ENCODE data around the gene UNC93B1. TPM values are rescaled to one million over a fixed set of nuclear protein-coding genes. Genes with fewer than 3 reads are reported as not detected.

The UNC93B1 gene
- total RNA-seq, 1 donor from 2014 or later, result 0.86 TPM

- Mint-ChIP-seq H3K27ac (ENCODE audit: unreplicated experiment) (no peak overlapping the region), H3K9me3 (ENCODE audit: unreplicated experiment) (peaks cover 5% of the 10 kb centered on the region), H3K4me3 (ENCODE audit: unreplicated experiment) (no peak overlapping the region), H3K36me3 (ENCODE audit: unreplicated experiment) (no peaks in the 10 kb centered on the region), H3K4me1 (ENCODE audit: low read depth, unreplicated experiment) (peaks cover 6% of the 10 kb centered on the region), H3K27me3 (ENCODE audit: unreplicated experiment) (peaks cover 5% of the 10 kb centered on the region)
- TF ChIP-seq, protein P1, sequence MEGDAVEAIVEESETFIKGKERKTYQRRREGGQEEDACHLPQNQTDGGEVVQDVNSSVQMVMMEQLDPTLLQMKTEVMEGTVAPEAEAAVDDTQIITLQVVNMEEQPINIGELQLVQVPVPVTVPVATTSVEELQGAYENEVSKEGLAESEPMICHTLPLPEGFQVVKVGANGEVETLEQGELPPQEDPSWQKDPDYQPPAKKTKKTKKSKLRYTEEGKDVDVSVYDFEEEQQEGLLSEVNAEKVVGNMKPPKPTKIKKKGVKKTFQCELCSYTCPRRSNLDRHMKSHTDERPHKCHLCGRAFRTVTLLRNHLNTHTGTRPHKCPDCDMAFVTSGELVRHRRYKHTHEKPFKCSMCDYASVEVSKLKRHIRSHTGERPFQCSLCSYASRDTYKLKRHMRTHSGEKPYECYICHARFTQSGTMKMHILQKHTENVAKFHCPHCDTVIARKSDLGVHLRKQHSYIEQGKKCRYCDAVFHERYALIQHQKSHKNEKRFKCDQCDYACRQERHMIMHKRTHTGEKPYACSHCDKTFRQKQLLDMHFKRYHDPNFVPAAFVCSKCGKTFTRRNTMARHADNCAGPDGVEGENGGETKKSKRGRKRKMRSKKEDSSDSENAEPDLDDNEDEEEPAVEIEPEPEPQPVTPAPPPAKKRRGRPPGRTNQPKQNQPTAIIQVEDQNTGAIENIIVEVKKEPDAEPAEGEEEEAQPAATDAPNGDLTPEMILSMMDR (IDR thresholded peaks at IDR 0.05; ENCODE audit: partially characterized antibody, unreplicated experiment), result no peak
- DNase-seq, result no peak
Measured at GRCh38 chr11:68011051-68011943, 7.4 kb upstream of the UNC93B1 start.

GRCh38 chr11:68010090-68011041, 6.5 kb upstream of the UNC93B1 start, which contains the start of gene ALDH3B1:
Gene ALDH3B1 (plus strand): TSS chr11:68010327. CDS start chr11:68015298, 4,971 bp downstream.
- H3K9me3 Mint-ChIP-seq (ENCODE audit: unreplicated experiment), result peaks cover 5% of the 10 kb centered on the region
- no peaks in the 10 kb centered on the region for H3K36me3 Mint-ChIP-seq (ENCODE audit: unreplicated experiment)
- peak within 1 kb of the TSS; percentile 43 for H3K27ac Mint-ChIP-seq (ENCODE audit: unreplicated experiment)
- TF ChIP-seq, protein P1 (IDR thresholded peaks at IDR 0.05; ENCODE audit: partially characterized antibody, unreplicated experiment), result no peak
- peaks cover 6% of the 10 kb centered on the region for H3K4me1 Mint-ChIP-seq (ENCODE audit: low read depth, unreplicated experiment)
- peaks cover 7% of the 10 kb centered on the region for H3K27me3 Mint-ChIP-seq (ENCODE audit: unreplicated experiment)
- no peak within 1 kb of the TSS for H3K4me3 Mint-ChIP-seq (ENCODE audit: unreplicated experiment)
- DNase-seq, result peak; percentile 78

GRCh38 chr11:68009391-68010089, 5.6 kb upstream of the UNC93B1 start:
- Mint-ChIP-seq H3K27me3 (ENCODE audit: unreplicated experiment) (peaks cover 12% of the 10 kb centered on the region), H3K9me3 (ENCODE audit: unreplicated experiment) (peaks cover 5% of the 10 kb centered on the region), H3K36me3 (ENCODE audit: unreplicated experiment) (no peaks in the 10 kb centered on the region), H3K4me1 (ENCODE audit: low read depth, unreplicated experiment) (peaks cover 6% of the 10 kb centered on the region), H3K4me3 (ENCODE audit: unreplicated experiment) (no peak overlapping the region), H3K27ac (ENCODE audit: unreplicated experiment) (peak overlapping the region; percentile 43)
- no peak for DNase-seq
- TF ChIP-seq, protein P1 (IDR thresholded peaks at IDR 0.05; ENCODE audit: partially characterized antibody, unreplicated experiment), result no peak

- TF ChIP-seq, protein P1 (IDR thresholded peaks at IDR 0.05; ENCODE audit: partially characterized antibody, unreplicated experiment), result no peak
- H3K27ac Mint-ChIP-seq (ENCODE audit: unreplicated experiment), result peak overlapping the region; percentile 43
- no peaks in the 10 kb centered on the region for H3K36me3 Mint-ChIP-seq (ENCODE audit: unreplicated experiment)
- DNase-seq, result no peak
- H3K9me3 Mint-ChIP-seq (ENCODE audit: unreplicated experiment), result peaks cover 2% of the 10 kb centered on the region
- no peak overlapping the region for H3K4me3 Mint-ChIP-seq (ENCODE audit: unreplicated experiment)
- H3K4me1 Mint-ChIP-seq (ENCODE audit: low read depth, unreplicated experiment), result peaks cover 6% of the 10 kb centered on the region
- peaks cover 12% of the 10 kb centered on the region for H3K27me3 Mint-ChIP-seq (ENCODE audit: unreplicated experiment)
Measured at GRCh38 chr11:68008381-68009337, 4.8 kb upstream of the UNC93B1 start.

All from glutamatergic neuron (in vitro differentiated cells).